HepG2 (cell line): ENCODE data around the gene NELFCD. TPM values are rescaled to one million over a fixed set of nuclear protein-coding genes. Genes with fewer than 3 reads are reported as not detected.
A peak's percentile ranks its signal among the peaks of the same experiment; 100 is the strongest.

ENCODE experiments used
- ATRX ChIP-seq: sonication (generic); formaldehyde crosslinking; IDR thresholded peaks from 2 replicates; pipeline ENCODE4 v1.4.0; 2020; ENCODE audit warnings: missing genetic modification reagents, borderline replicate concordance
- DNMT3B ChIP-seq: conservative IDR thresholded peaks from 2 replicates; pipeline ENCODE4 v1.6.1; 2016; ENCODE audit warnings: missing biosample characterization, control low read depth
- EHMT2 ChIP-seq: fragments of 200-600 bp; sonication (generic); IDR thresholded peaks from 2 replicates; pipeline ENCODE4 v1.7.0; 2017; ENCODE audit warnings: antibody characterized with exemption, low read depth, low read length, borderline replicate concordance
- FOXA3 ChIP-seq: IDR thresholded peaks from 2 replicates; pipeline ENCODE4 v1.6.1; 2016; ENCODE audit warnings: missing genetic modification reagents, missing compliant biosample characterization
- HNRNPUL1 ChIP-seq: fragments of 200-400 bp; formaldehyde crosslinking; IDR thresholded peaks from 2 replicates; pipeline ENCODE4 v1.6.1; 2017; ENCODE audit warnings: low read depth, mild to moderate bottlenecking, low read length, moderate library complexity
- JUN ChIP-seq: sonication (generic); formaldehyde crosslinking; IDR thresholded peaks from 2 replicates; pipeline ENCODE4 v1.4.0; 2020; ENCODE audit warnings: mild to moderate bottlenecking, missing genetic modification reagents
- MED13 ChIP-seq: sonication (generic); formaldehyde crosslinking; IDR thresholded peaks from 2 replicates; pipeline ENCODE4 v1.5.0; 2020; ENCODE audit warnings: missing genetic modification reagents
- MIXL1 ChIP-seq: IDR thresholded peaks from 2 replicates; pipeline ENCODE4 v1.6.1; 2016
- PRPF4 ChIP-seq: fragments of 200-400 bp; formaldehyde crosslinking; IDR thresholded peaks from 2 replicates; pipeline ENCODE4 v1.6.1; 2016; ENCODE audit warnings: low read length, low read depth; ENCODE audit not compliant: poor library complexity, severe bottlenecking
- RBAK ChIP-seq: sonication (generic); formaldehyde crosslinking; IDR thresholded peaks from 2 replicates; pipeline ENCODE4 v1.5.1; 2020; ENCODE audit warnings: mild to moderate bottlenecking, missing genetic modification reagents
- SATB2 ChIP-seq: sonication (generic); formaldehyde crosslinking; IDR thresholded peaks from 2 replicates; pipeline ENCODE4 v1.5.0; 2020; ENCODE audit warnings: missing genetic modification reagents
- SP2 ChIP-seq: sonication (generic); formaldehyde crosslinking; IDR thresholded peaks from 2 replicates; pipeline ENCODE4 v1.5.1; 2020; ENCODE audit warnings: mild to moderate bottlenecking, missing genetic modification reagents
- STAG1 ChIP-seq: sonication (generic); formaldehyde crosslinking; IDR thresholded peaks from 2 replicates; pipeline ENCODE4 v1.4.0; 2020; ENCODE audit warnings: missing genetic modification reagents
- STAT5B ChIP-seq: sonication (generic); formaldehyde crosslinking; IDR thresholded peaks from 2 replicates; pipeline ENCODE4 v1.4.0; 2020; ENCODE audit warnings: missing genetic modification reagents
- TOE1 ChIP-seq: sonication (generic); formaldehyde crosslinking; IDR thresholded peaks from 2 replicates; pipeline ENCODE4 v1.4.0; 2020; ENCODE audit warnings: mild to moderate bottlenecking, missing genetic modification reagents
- ZNF12 ChIP-seq: sonication (generic); formaldehyde crosslinking; IDR thresholded peaks from 2 replicates; pipeline ENCODE4 v1.5.0; 2020; ENCODE audit warnings: missing genetic modification reagents
- ZNF253 ChIP-seq: sonication (generic); formaldehyde crosslinking; IDR thresholded peaks from 2 replicates; pipeline ENCODE4 v1.8.0; 2022; ENCODE audit warnings: mild to moderate bottlenecking, missing genetic modification reagents, borderline replicate concordance
- ZNF296 ChIP-seq: sonication (generic); formaldehyde crosslinking; conservative IDR thresholded peaks from 2 replicates; pipeline ENCODE4 v1.5.0; 2020; ENCODE audit warnings: mild to moderate bottlenecking, missing genetic modification reagents
- ZNF337 ChIP-seq: sonication (generic); formaldehyde crosslinking; IDR thresholded peaks from 2 replicates; pipeline ENCODE4 v1.5.1; 2020; ENCODE audit warnings: missing genetic modification reagents, low read depth, mild to moderate bottlenecking, borderline replicate concordance
- ZNF432 ChIP-seq: sonication (generic); formaldehyde crosslinking; IDR thresholded peaks from 2 replicates; pipeline ENCODE4 v1.5.0; 2020; ENCODE audit warnings: missing genetic modification reagents, mild to moderate bottlenecking, borderline replicate concordance
- ZNF496 ChIP-seq: sonication (generic); formaldehyde crosslinking; IDR thresholded peaks from 2 replicates; pipeline ENCODE4 v1.8.1; 2023; ENCODE audit warnings: mild to moderate bottlenecking, moderate library complexity, missing genetic modification reagents; ENCODE audit not compliant: insufficient replicate concordance
- ZNF572 ChIP-seq: sonication (generic); formaldehyde crosslinking; IDR thresholded peaks from 2 replicates; pipeline ENCODE4 v1.5.1; 2020; ENCODE audit warnings: mild to moderate bottlenecking, missing genetic modification reagents
- polyA plus RNA-seq, 8 experiments: library from polyadenylated mRNA; depleted of rRNA in 3 of 8; stranded (reverse) in 7 of 8; unstranded in 1 of 8; fragments of >200 nt; fragmentation: Illumina TruSeq in 4 of 8; extraction: Trizol in 4 of 8; gene quantifications; 2 replicates each; pipeline versions ENCODE4 v1.2.1 to v1.2.3, GENCODE V29; 2011 to 2016; ENCODE audit warnings: low read depth in 4 of 8, missing spikeins in 1 of 8, mixed read lengths in 1 of 8; ENCODE audit not compliant: insufficient read depth in 1 of 8
- total RNA-seq, 5 experiments: library from RNA; depleted of rRNA; stranded (reverse); fragments of >200 nt; fragmentation: Illumina TruSeq; extraction: Trizol; gene quantifications; 2 replicates each; pipeline ENCODE4 v1.2.3, GENCODE V29; 2016; ENCODE audit warnings: low read depth in 1 of 5
- TF ChIP-seq, protein P1 (sequence below): sonication (generic); formaldehyde crosslinking; IDR thresholded peaks from 2 replicates; pipeline ENCODE4 v1.8.0; 2022; ENCODE audit warnings: missing genetic modification reagents, mild to moderate bottlenecking, inconsistent platforms, borderline replicate concordance
- TF ChIP-seq, protein P2 (sequence below): sonication (generic); formaldehyde crosslinking; IDR thresholded peaks from 2 replicates; pipeline ENCODE4 v1.5.0; 2020; ENCODE audit warnings: mild to moderate bottlenecking, missing genetic modification reagents
- TF ChIP-seq, protein P3 (sequence below): sonication (generic); formaldehyde crosslinking; IDR thresholded peaks from 2 replicates; pipeline ENCODE4 v1.8.0; 2022; ENCODE audit warnings: missing genetic modification reagents, mild to moderate bottlenecking, borderline replicate concordance
- TF ChIP-seq, protein P4 (sequence below): sonication (generic); formaldehyde crosslinking; IDR thresholded peaks from 2 replicates; pipeline ENCODE4 v1.4.0; 2020; ENCODE audit warnings: missing genetic modification reagents

The NELFCD gene
- total and polyA plus RNA-seq, 2 of the 13 experiments (the other 11 are each of a cell fraction or from before 2014, with no cell fraction given): 159 to 203 TPM

DNA sequence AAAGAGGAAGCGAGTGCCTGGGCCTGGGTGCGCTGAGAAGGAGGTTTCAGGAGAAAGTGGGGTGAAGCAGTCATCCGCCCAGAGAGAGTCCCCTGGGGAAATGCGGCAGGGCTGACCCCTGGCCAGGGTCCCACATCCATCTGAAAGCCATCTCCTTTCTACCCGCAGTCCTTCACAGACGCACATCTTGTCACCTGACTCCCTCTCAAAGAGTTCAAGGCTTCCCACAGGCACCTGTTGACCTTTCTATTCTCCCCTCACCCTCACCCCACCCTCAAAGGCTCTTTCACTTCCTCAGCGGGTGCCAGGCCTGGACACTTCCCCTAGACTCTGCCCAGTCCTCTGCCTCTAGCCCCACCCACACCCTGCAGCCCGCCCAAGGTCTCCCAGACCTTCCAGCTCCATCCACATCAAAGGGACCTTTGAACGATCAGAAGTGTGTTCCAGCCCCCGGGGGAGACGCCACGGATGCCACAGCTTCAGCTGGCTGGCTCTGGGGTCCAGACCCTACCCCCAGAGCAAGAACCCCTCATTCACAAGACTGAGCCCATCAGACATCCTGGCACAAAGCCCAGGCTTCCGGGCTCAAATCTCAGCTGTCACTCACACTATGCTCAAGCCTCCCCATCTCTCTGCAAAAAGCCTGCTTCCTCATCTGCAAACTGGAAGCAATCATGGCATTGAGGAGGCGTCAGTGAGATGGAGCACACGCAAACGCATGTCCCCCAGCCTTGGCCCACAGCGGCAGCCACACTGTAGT, 23.9 kb downstream of the NELFCD start (continued):
- TF ChIP-seq, protein P1, sequence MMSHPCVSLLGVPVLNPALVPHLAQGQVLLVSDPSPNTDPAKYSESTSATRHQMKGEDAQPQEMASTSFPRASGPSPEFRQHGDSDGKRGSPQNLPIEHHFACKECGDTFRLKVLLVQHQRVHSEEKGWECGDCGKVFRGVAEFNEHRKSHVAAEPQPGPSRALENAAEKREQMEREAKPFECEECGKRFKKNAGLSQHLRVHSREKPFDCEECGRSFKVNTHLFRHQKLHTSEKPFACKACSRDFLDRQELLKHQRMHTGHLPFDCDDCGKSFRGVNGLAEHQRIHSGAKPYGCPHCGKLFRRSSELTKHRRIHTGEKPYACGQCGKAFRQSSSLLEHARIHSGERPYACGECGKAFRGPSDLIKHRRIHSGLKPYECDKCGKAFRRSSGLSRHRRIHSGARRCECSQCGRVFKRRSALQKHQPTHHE: no peak
- TF ChIP-seq, protein P2, sequence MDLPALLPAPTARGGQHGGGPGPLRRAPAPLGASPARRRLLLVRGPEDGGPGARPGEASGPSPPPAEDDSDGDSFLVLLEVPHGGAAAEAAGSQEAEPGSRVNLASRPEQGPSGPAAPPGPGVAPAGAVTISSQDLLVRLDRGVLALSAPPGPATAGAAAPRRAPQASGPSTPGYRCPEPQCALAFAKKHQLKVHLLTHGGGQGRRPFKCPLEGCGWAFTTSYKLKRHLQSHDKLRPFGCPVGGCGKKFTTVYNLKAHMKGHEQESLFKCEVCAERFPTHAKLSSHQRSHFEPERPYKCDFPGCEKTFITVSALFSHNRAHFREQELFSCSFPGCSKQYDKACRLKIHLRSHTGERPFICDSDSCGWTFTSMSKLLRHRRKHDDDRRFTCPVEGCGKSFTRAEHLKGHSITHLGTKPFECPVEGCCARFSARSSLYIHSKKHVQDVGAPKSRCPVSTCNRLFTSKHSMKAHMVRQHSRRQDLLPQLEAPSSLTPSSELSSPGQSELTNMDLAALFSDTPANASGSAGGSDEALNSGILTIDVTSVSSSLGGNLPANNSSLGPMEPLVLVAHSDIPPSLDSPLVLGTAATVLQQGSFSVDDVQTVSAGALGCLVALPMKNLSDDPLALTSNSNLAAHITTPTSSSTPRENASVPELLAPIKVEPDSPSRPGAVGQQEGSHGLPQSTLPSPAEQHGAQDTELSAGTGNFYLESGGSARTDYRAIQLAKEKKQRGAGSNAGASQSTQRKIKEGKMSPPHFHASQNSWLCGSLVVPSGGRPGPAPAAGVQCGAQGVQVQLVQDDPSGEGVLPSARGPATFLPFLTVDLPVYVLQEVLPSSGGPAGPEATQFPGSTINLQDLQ (CRISPR knock-in tag): no peak
- TF ChIP-seq JUN (CRISPR knock-in tag) (no peak), STAT5B (CRISPR knock-in tag) (no peak), MIXL1 (no peak), ZNF337 (peak; percentile 83; the same call in 1 of the 2 replicates), ZNF253 (CRISPR knock-in tag) (no peak), SP2 (CRISPR knock-in tag) (no peak), SATB2 (CRISPR knock-in tag) (no peak), ZNF296 (no peak), FOXA3 (CRISPR knock-in tag) (0 out of 2 replicates have a peak, but pooled peaks have one; percentile 13), TOE1 (CRISPR knock-in tag) (no peak), ZNF12 (CRISPR knock-in tag) (no peak), HNRNPUL1 (no peak), ZNF432 (CRISPR knock-in tag) (no peak), STAG1 (CRISPR knock-in tag) (peak; percentile 3; the same call in 1 of the 2 replicates), DNMT3B (CRISPR knock-in tag) (no peak), RBAK (CRISPR knock-in tag) (no peak), ZNF496 (CRISPR knock-in tag) (no peak), MED13 (CRISPR knock-in tag) (no peak), ATRX (CRISPR knock-in tag) (no peak), ZNF572 (CRISPR knock-in tag) (peak; percentile 99), EHMT2 (no peak), PRPF4 (no peak)
- TF ChIP-seq, protein P3, sequence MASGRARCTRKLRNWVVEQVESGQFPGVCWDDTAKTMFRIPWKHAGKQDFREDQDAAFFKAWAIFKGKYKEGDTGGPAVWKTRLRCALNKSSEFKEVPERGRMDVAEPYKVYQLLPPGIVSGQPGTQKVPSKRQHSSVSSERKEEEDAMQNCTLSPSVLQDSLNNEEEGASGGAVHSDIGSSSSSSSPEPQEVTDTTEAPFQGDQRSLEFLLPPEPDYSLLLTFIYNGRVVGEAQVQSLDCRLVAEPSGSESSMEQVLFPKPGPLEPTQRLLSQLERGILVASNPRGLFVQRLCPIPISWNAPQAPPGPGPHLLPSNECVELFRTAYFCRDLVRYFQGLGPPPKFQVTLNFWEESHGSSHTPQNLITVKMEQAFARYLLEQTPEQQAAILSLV (CRISPR knock-in tag): no peak
- TF ChIP-seq, protein P4, sequence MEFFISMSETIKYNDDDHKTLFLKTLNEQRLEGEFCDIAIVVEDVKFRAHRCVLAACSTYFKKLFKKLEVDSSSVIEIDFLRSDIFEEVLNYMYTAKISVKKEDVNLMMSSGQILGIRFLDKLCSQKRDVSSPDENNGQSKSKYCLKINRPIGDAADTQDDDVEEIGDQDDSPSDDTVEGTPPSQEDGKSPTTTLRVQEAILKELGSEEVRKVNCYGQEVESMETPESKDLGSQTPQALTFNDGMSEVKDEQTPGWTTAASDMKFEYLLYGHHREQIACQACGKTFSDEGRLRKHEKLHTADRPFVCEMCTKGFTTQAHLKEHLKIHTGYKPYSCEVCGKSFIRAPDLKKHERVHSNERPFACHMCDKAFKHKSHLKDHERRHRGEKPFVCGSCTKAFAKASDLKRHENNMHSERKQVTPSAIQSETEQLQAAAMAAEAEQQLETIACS (CRISPR knock-in tag): no peak
